K562 (cell line): Measurements from ENCODE around the gene CLIP1. TPM values are rescaled to one million over a fixed set of nuclear protein-coding genes. Genes with fewer than 3 reads are reported as not detected.

Experiments
- ATAC-seq: fragments of 200-7000 bp; cut with Tn5 transposase; 3 replicates; pipeline ENCODE4 v1.9.1; 2020; ENCODE audit warnings: moderate library complexity
- BruUV-seq: library from RNA; stranded (reverse); fragments of 400-500 nt; replicated peaks from 2 replicates; lab custom pipeline; 2021; lab: Mats Ljungman, UMichigan
- CTCF ChIA-PET: fragments of 300-600 bp; formaldehyde crosslinking; extraction: SDS; loops from one replicate; lab custom pipeline; 2021; ENCODE audit warnings: low intra/inter-chr PET ratio; lab: Yijun Ruan, JAX
- POLR2A ChIA-PET: fragments of 300-600, 350-650 bp; sonication (Branson Sonifier 250); formaldehyde crosslinking; extraction: SDS; loops from one replicate; lab custom pipeline; 2021; ENCODE audit warnings: antibody characterized with exemption, inconsistent platforms; lab: Yijun Ruan, JAX
- DNase-seq, 4 experiments: peaks; one replicate each; pipeline versions ENCODE4 v3.0.0 to v3.0.0-alpha.2; 2011 to 2018; ENCODE audit warnings: low spot score in 3 of 4, mixed read lengths in 3 of 4; ENCODE audit errors: extremely low read depth in 1 of 4
- FAIRE-seq: peaks from 2 replicates; lab custom pipeline; 2011; peaks lifted over from hg19 to GRCh38; lab: Jason Lieb, UNC
- H2AFZ ChIP-seq: 2 replicates; pipeline ENCODE4 v1.6.0; 2011; ENCODE audit warnings: low read depth, low read length, control low read depth, inconsistent platforms
- H3K27ac ChIP-seq: fragments of 200-600 bp; 3 replicates; pipeline ENCODE4 v1.8.0; 2011; ENCODE audit warnings: low read depth, mild to moderate bottlenecking, control low read depth, inconsistent platforms, low read length, moderate library complexity, mixed read lengths; ENCODE audit errors: extremely low read depth
- H3K27me3 ChIP-seq, 2 experiments: fragments of 300-600 bp in 1 of 2; 2 replicates in 1 of 2; 3 replicates in 1 of 2; pipeline versions ENCODE4 v1.6.0 to v1.8.0; 2011; ENCODE audit warnings: inconsistent platforms in 2 of 2, low read length in 2 of 2, mild to moderate bottlenecking in 1 of 2, mixed read lengths in 1 of 2, moderate library complexity in 1 of 2; ENCODE audit not compliant: control insufficient read depth in 2 of 2, insufficient read depth in 2 of 2
- H3K36me3 ChIP-seq: fragments of 300-600 bp; 3 replicates; pipeline ENCODE4 v1.8.0; 2011; ENCODE audit warnings: mild to moderate bottlenecking, low read length, inconsistent platforms; ENCODE audit not compliant: control insufficient read depth, insufficient read depth
- H3K4me1 ChIP-seq, 2 experiments: fragments of 200-600 bp in 1 of 2; replicated peaks in 1 of 2; 2 replicates in 1 of 2; 3 replicates in 1 of 2; pipeline versions ENCODE4 v1.5.1 to v1.8.0; 2011; ENCODE audit warnings: inconsistent platforms in 2 of 2, low read length in 2 of 2, mild to moderate bottlenecking in 1 of 2, mixed read lengths in 1 of 2, moderate library complexity in 1 of 2; ENCODE audit not compliant: control insufficient read depth in 2 of 2, insufficient read depth in 2 of 2
- H3K4me2 ChIP-seq: 2 replicates; pipeline ENCODE4 v1.6.1; 2011; ENCODE audit warnings: low read length, control low read depth, inconsistent platforms, mixed read lengths; ENCODE audit not compliant: insufficient read depth
- H3K4me3 ChIP-seq: fragments of 200-600 bp; sonication (generic), shearing (Covaris generic); 2 replicates; pipeline ENCODE4 v1.5.1; 2016; ENCODE audit warnings: control low read depth, inconsistent platforms
- H3K79me2 ChIP-seq: fragments of 200-600 bp; 3 replicates; pipeline ENCODE4 v1.8.0; 2011; ENCODE audit warnings: low read length, inconsistent platforms; ENCODE audit not compliant: control insufficient read depth, insufficient read depth
- H3K9ac ChIP-seq, 2 experiments: 2 replicates each; pipeline versions ENCODE4 v1.6.0 to v1.6.1; 2011; ENCODE audit warnings: low read depth in 2 of 2, low read length in 2 of 2, control low read depth in 1 of 2, inconsistent platforms in 1 of 2, mild to moderate bottlenecking in 1 of 2, mixed read lengths in 1 of 2; ENCODE audit not compliant: insufficient read depth in 1 of 2
- H3K9me1 ChIP-seq: one replicate; pipeline ENCODE4 v1.6.0; 2011; ENCODE audit warnings: inconsistent platforms, mild to moderate bottlenecking, low read length, moderate library complexity; ENCODE audit not compliant: control insufficient read depth, insufficient read depth
- H3K9me3 ChIP-seq: replicated peaks from 2 replicates; pipeline ENCODE4 v1.5.1; 2011; ENCODE audit warnings: low read depth, low read length, inconsistent platforms; ENCODE audit not compliant: control insufficient read depth, insufficient read depth
- H4K20me1 ChIP-seq: replicated peaks from 2 replicates; pipeline ENCODE4 v1.6.1; 2011; ENCODE audit warnings: low read length, inconsistent platforms, mixed read lengths; ENCODE audit not compliant: control insufficient read depth, insufficient read depth
- GATAD2A ChIP-seq: fragments of 450-650 bp; IDR thresholded peaks from 2 replicates; pipeline ENCODE4 v1.6.1; 2017
- NCOA4 ChIP-seq: fragments of 450-650 bp; IDR thresholded peaks from 2 replicates; pipeline ENCODE4 v1.6.1; 2018; ENCODE audit warnings: mild to moderate bottlenecking; ENCODE audit not compliant: partially characterized antibody
- SRSF9 ChIP-seq: fragments of 200-400 bp; formaldehyde crosslinking; IDR thresholded peaks from 2 replicates; pipeline ENCODE4 v1.6.1; 2017; ENCODE audit warnings: low read depth, low read length, borderline replicate concordance
- ZNF121 ChIP-seq: sonication (generic); formaldehyde crosslinking; conservative IDR thresholded peaks from 2 replicates; pipeline ENCODE4 v1.8.0; 2022; ENCODE audit warnings: missing genetic modification reagents
- WGBS: fragments of 100-300 bp; shearing (Covaris generic); methylation state at CpG from one replicate; pipeline ENCODE4 v1.1.6; 2016; ENCODE audit warnings: low coverage, mixed read lengths; ENCODE audit not compliant: insufficient coverage; ENCODE audit errors: missing lambda C conversion rate; 5-methylcytosine and 5-hydroxymethylcytosine counted together
- in situ Hi-C: fragments of 300-500 bp; cut with MboI; formaldehyde crosslinking; loops from 4 replicates; pipeline ENCODE4 v1.15.0; 2018; ENCODE audit warnings: inconsistent platforms, mixed read lengths
- intact Hi-C: fragments of 100-400 bp; cut with micrococcal nuclease; formaldehyde crosslinking; loops from 2 replicates; pipeline ENCODE4 v1.14.2; 2022
- polyA plus RNA-seq, 8 experiments: library from polyadenylated mRNA; depleted of rRNA in 4 of 8; stranded (reverse) in 5 of 8; unstranded in 3 of 8; fragments of >200 nt; fragmentation: Nextera tagmentation in 2 of 8; fragmentation: Illumina TruSeq in 1 of 8; extraction: Ambion mirVana in 2 of 8; extraction: Trizol in 1 of 8; gene quantifications; 2 replicates each; pipeline versions ENCODE4 v1.2.1 to v1.2.3, GENCODE V29; 2011 to 2014; ENCODE audit warnings: inconsistent platforms in 1 of 8, missing spikeins in 1 of 8
- total RNA-seq, 7 experiments: library from RNA; depleted of rRNA in 6 of 7; stranded (reverse); fragments of >200 nt in 6 of 7; fragmentation: Illumina TruSeq in 2 of 7; extraction: Trizol in 2 of 7; gene quantifications; 2 replicates each; pipeline versions ENCODE4 v1.2.1 to v1.2.3, GENCODE V29; 2011 to 2021; ENCODE audit warnings: low replicate concordance in 1 of 7
- TF ChIP-seq, protein P1 (sequence below): fragments of 450-650 bp; IDR thresholded peaks from 2 replicates; pipeline ENCODE4 v1.6.1; 2016; ENCODE audit warnings: low read depth, mild to moderate bottlenecking, moderate library complexity
- TF ChIP-seq, protein P2 (sequence below): fragments of 450-650 bp; IDR thresholded peaks from 2 replicates; pipeline ENCODE4 v1.6.1; 2018; ENCODE audit not compliant: partially characterized antibody

The CLIP1 gene
- total and polyA plus RNA-seq, 9 of the 15 experiments (the other 6 are each of a cell fraction or from before 2014, with no cell fraction given) = 5.8 to 33.9 (median 27.6) TPM

DNA sequence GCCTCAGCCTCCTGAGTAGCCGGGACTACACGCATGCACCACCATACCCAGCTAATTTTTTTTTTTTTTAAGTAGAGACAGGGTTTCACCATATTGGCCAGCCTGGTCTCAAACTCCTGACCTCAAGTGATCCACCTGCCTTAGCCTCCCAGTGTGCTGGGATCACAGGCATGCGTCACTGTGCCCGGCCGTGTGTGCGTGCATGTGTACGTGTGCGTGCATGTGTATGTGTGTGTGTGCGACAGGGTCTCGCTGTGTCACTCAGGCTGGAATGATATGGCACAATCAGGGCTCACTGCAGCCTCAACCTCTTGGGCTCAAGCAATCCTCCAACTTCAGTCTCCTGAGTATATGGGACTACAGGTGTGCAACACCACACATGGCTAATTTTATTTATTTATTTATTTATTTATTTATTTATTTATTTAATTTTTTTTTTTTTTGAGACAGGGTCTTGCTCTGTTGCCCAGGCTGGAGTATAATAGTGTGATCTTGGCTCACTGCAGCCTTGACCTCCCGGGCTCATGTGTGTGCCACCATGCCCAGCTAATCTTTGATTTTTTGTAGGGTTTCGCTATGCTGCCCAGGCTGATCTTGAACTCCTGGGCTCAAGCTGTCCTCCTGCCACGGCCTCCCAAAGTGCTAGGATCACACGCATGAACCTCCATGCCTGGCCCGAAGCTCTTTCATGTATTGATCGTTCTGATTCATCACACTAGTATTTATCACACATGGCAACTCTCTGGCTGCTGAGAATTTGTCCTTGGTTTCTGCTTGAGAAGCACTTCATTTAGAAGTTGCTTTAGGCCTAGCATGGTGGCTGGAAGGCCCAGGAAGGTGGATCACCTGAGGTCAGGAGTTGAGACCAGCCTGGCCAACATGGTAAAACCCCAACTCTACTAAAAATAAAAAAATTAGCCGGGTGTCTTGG, 35.9 kb upstream of the CLIP1 start:
- in situ Hi-C loops (no loop called here), intact Hi-C loops (no loop called here)
- no peaks in the 10 kb centered on the region for H3K27me3 ChIP-seq
- H3K4me2 ChIP-seq = no peak overlapping the region
- POLR2A ChIA-PET = no interaction called here
- H3K4me3 ChIP-seq = no peak overlapping the region
- H3K27ac ChIP-seq = no peak overlapping the region
- no peak for ATAC-seq
- H3K79me2 ChIP-seq = no peaks in the 10 kb centered on the region
- TF ChIP-seq, protein P1, sequence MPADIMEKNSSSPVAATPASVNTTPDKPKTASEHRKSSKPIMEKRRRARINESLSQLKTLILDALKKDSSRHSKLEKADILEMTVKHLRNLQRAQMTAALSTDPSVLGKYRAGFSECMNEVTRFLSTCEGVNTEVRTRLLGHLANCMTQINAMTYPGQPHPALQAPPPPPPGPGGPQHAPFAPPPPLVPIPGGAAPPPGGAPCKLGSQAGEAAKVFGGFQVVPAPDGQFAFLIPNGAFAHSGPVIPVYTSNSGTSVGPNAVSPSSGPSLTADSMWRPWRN = no peak
- peak; percentile 57 for TF ChIP-seq ZNF121 (CRISPR knock-in tag)
- no peak for FAIRE-seq
- no peaks in the 10 kb centered on the region for H3K36me3 ChIP-seq
- no peaks in the 10 kb centered on the region for H3K9me3 ChIP-seq
- DNase-seq = no peak
- no peak overlapping the region for H2AFZ ChIP-seq
- whole genome bisulfite sequencing = 73% methylated on average over 17 of the region's 17 CpGs
- H3K9me1 ChIP-seq = no peaks in the 10 kb centered on the region
- no TSS peak for BruUV-seq
- peaks cover 0 to 3% of the 10 kb centered on the region in 2 experiments; a peak in 2 of 5 replicates for H3K4me1 ChIP-seq
- H4K20me1 ChIP-seq = no peaks in the 10 kb centered on the region
- no peak overlapping the region for H3K9ac ChIP-seq
- CTCF ChIA-PET = no interaction called here

DNA sequence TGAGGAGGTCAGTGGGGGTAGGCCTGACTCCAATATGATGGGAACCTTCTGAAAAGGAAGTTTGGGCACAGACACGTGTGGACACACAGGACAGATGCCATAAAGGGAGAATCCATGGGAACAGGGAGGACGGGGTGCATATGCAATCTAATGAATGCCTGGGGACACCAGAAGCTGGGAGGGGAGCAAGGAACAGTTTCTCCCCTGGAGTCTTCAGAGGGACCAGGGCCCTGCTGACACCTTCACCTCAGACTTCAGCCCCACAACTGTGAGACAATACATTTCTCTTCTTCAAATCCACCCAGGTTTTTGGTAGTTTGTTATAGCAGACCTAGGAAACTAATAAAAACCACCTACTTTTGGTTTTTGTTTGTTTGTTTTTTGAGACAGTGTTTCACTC, 35.2 kb upstream of the CLIP1 start:
- Histone ChIP-seq H3K79me2 (no peaks in the 10 kb centered on the region), H4K20me1 (no peaks in the 10 kb centered on the region), H3K9ac (no peak overlapping the region), H3K4me2 (no peak overlapping the region), H3K36me3 (no peaks in the 10 kb centered on the region), H3K9me3 (no peaks in the 10 kb centered on the region), H2AFZ (peak overlapping the region; percentile 11; the same call in 1 of the 2 replicates), H3K27me3 (no peaks in the 10 kb centered on the region), H3K4me1 (peaks cover 0 to 3% of the 10 kb centered on the region in 2 experiments; a peak in 2 of 5 replicates), H3K9me1 (no peaks in the 10 kb centered on the region), H3K4me3 (no peak overlapping the region), H3K27ac (no peak overlapping the region)
- no TSS peak for BruUV-seq
- no peak for TF ChIP-seq GATAD2A
- no peak for TF ChIP-seq NCOA4
- TF ChIP-seq SRSF9 = no peak
- TF ChIP-seq, protein P2, sequence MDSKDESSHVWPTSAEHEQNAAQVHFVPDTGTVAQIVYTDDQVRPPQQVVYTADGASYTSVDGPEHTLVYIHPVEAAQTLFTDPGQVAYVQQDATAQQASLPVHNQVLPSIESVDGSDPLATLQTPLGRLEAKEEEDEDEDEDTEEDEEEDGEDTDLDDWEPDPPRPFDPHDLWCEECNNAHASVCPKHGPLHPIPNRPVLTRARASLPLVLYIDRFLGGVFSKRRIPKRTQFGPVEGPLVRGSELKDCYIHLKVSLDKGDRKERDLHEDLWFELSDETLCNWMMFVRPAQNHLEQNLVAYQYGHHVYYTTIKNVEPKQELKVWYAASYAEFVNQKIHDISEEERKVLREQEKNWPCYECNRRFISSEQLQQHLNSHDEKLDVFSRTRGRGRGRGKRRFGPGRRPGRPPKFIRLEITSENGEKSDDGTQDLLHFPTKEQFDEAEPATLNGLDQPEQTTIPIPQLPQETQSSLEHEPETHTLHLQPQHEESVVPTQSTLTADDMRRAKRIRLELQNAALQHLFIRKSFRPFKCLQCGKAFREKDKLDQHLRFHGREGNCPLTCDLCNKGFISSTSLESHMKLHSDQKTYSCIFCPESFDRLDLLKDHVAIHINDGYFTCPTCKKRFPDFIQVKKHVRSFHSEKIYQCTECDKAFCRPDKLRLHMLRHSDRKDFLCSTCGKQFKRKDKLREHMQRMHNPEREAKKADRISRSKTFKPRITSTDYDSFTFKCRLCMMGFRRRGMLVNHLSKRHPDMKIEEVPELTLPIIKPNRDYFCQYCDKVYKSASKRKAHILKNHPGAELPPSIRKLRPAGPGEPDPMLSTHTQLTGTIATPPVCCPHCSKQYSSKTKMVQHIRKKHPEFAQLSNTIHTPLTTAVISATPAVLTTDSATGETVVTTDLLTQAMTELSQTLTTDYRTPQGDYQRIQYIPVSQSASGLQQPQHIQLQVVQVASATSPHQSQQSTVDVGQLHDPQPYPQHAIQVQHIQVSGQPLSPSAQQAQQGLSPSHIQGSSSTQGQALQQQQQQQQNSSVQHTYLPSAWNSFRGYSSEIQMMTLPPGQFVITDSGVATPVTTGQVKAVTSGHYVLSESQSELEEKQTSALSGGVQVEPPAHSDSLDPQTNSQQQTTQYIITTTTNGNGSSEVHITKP = peak; percentile 89
- 34% methylated on average over 2 of the region's 2 CpGs for WGBS
- FAIRE-seq (no peak), ATAC-seq (no peak), DNase-seq (no peak)
- in situ Hi-C loops (no loop called here), intact Hi-C loops (no loop called here)
- ChIA-PET POLR2A (no interaction called here), CTCF (no interaction called here)
